ENCODE results near the gene CLSTN2.

The CLSTN2 gene

DNA sequence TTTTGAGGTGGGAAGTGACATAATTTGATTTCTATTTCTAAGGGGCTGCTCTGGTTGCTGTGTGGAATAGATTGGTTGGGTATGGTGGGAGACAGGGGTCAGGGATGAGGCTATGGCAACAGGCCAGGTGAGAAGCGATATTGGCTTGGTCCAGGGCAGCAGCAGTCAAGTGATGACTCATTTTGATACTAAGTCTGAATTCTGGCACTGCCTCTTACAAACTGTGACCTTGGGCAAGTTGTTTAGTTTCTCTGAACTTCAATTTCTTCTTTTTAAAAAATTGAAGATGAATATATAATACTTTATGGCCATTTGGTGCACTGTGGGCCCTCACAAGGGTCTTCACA is 40.4 kb upstream of the CLSTN2 start:
- peaks cover 6% of the 10 kb centered on the region for H3K9me3 Mint-ChIP-seq
- TF ChIP-seq, protein P1, sequence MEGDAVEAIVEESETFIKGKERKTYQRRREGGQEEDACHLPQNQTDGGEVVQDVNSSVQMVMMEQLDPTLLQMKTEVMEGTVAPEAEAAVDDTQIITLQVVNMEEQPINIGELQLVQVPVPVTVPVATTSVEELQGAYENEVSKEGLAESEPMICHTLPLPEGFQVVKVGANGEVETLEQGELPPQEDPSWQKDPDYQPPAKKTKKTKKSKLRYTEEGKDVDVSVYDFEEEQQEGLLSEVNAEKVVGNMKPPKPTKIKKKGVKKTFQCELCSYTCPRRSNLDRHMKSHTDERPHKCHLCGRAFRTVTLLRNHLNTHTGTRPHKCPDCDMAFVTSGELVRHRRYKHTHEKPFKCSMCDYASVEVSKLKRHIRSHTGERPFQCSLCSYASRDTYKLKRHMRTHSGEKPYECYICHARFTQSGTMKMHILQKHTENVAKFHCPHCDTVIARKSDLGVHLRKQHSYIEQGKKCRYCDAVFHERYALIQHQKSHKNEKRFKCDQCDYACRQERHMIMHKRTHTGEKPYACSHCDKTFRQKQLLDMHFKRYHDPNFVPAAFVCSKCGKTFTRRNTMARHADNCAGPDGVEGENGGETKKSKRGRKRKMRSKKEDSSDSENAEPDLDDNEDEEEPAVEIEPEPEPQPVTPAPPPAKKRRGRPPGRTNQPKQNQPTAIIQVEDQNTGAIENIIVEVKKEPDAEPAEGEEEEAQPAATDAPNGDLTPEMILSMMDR (IDR thresholded peaks at IDR 0.05) = no peak

DNA sequence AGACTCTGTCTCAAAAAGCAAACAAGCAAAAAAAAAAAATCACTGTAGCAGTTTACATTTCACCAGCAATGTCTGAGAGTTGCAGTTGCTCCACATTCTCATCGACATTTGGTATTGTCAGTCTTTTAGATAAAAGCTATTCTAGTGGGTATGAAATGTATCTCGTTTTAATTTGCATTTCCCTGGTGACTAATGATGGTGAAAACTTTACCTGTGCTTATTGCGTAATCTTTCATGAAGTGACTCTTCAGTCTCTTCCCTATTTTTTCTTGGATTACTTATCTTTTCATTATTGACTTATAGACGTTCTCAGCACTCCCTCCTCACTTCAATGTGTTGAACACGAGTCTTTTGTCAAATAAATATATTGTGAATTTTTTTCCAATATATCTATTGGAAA is 37.2 kb upstream of the CLSTN2 start:
- Mint-ChIP-seq H3K4me1 (peaks cover 6% of the 10 kb centered on the region), H3K4me3 (no peak overlapping the region), H3K36me3 (ENCODE audit: low read depth) (no peaks in the 10 kb centered on the region), H3K27ac (no peak overlapping the region), H3K9me3 (peaks cover 12% of the 10 kb centered on the region), H3K27me3 (ENCODE audit: low read depth, poor library complexity) (peaks cover 20% of the 10 kb centered on the region)
- no peak for DNase-seq
- TF ChIP-seq, protein P1 (IDR thresholded peaks at IDR 0.05) = no peak

More for the DNA sequence above, 40.4 kb upstream of the CLSTN2 start:
- Mint-ChIP-seq H3K27me3 (ENCODE audit: low read depth, poor library complexity) (peaks cover 4% of the 10 kb centered on the region), H3K27ac (no peak overlapping the region), H3K4me3 (no peak overlapping the region), H3K36me3 (ENCODE audit: low read depth) (no peaks in the 10 kb centered on the region), H3K4me1 (peaks cover 6% of the 10 kb centered on the region)
- no peak for DNase-seq

DNA sequence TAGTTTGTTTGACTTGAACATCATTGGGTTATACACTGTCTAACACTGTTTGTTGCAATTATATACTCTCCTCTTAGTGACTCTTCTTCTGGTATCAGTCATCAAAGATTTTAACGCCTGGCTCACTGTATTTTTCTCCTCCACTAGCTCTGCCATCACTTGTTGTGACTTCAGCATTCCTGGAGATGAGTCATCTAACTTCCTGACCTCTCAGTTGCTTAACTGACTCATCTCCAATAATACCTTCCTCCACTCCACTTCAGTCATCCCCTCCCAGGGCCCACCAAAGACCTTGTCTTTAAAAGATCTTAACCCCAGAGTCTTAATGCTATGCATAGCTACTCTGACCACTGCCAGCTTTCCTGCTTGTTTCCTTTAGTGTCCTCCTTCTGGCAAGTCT is 28.6 kb upstream of the CLSTN2 start:
- H3K36me3 Mint-ChIP-seq (ENCODE audit: low read depth) = no peaks in the 10 kb centered on the region
- no peak overlapping the region for H3K4me3 Mint-ChIP-seq
- TF ChIP-seq, protein P1 (IDR thresholded peaks at IDR 0.05) = no peak
- H3K9me3 Mint-ChIP-seq = no peaks in the 10 kb centered on the region
- peaks cover 12% of the 10 kb centered on the region for H3K27me3 Mint-ChIP-seq (ENCODE audit: low read depth, poor library complexity)
- no peak overlapping the region for H3K27ac Mint-ChIP-seq
- no peak for DNase-seq
- no peaks in the 10 kb centered on the region for H3K4me1 Mint-ChIP-seq

DNA sequence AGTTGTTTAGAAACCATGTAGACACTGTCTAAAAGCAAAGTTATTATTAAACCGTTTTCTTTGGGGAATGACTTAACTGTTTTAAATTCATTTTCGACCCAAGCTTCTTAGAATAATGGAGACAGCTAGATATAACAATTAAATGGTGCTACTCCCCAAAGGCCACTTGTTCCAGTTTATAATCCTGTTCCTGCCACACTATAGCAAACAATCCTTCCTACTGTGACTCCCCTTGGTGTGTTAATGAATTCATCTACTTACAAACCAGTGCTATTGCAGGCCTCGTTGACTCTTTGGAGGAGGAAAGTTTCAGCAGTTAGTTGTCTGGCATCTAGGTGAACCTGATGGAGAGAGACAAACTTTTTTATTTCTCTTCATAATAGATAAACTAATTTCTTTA is 25.2 kb upstream of the CLSTN2 start:
- TF ChIP-seq, protein P1 (IDR thresholded peaks at IDR 0.05) = no peak
- no peak overlapping the region for H3K27ac Mint-ChIP-seq
- peaks cover 7% of the 10 kb centered on the region for H3K9me3 Mint-ChIP-seq
- H3K36me3 Mint-ChIP-seq (ENCODE audit: low read depth) = no peaks in the 10 kb centered on the region
- H3K4me3 Mint-ChIP-seq = no peak overlapping the region
- DNase-seq = no peak
- no peaks in the 10 kb centered on the region for H3K4me1 Mint-ChIP-seq
- peaks cover 4% of the 10 kb centered on the region for H3K27me3 Mint-ChIP-seq (ENCODE audit: low read depth, poor library complexity)

DNA sequence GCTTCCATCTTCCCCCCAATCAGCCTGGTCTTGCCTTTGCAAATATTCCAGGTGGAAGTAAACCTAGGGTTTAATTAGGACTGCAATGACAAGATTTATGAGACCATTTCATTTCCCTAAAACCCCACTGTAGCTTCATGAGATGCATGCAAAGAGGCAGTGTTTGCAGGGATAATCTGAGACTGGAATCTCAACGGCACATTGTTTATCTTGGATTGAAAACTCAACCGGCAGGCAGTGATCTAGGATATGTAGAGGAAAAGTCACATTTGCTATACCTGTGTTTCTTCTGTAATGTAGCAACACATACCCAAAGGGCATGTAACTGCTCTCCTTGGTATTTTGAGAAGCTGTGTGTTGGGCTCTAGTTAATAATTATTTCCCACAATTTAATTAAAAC is 18.7 kb upstream of the CLSTN2 start:
- H3K4me3 Mint-ChIP-seq = no peak overlapping the region
- peaks cover 7% of the 10 kb centered on the region for H3K27me3 Mint-ChIP-seq (ENCODE audit: low read depth, poor library complexity)
- H3K4me1 Mint-ChIP-seq = no peaks in the 10 kb centered on the region
- no peaks in the 10 kb centered on the region for H3K36me3 Mint-ChIP-seq (ENCODE audit: low read depth)
- TF ChIP-seq, protein P1 (IDR thresholded peaks at IDR 0.05) = no peak
- no peak for DNase-seq
- peaks cover 7% of the 10 kb centered on the region for H3K9me3 Mint-ChIP-seq
- no peak overlapping the region for H3K27ac Mint-ChIP-seq

DNA sequence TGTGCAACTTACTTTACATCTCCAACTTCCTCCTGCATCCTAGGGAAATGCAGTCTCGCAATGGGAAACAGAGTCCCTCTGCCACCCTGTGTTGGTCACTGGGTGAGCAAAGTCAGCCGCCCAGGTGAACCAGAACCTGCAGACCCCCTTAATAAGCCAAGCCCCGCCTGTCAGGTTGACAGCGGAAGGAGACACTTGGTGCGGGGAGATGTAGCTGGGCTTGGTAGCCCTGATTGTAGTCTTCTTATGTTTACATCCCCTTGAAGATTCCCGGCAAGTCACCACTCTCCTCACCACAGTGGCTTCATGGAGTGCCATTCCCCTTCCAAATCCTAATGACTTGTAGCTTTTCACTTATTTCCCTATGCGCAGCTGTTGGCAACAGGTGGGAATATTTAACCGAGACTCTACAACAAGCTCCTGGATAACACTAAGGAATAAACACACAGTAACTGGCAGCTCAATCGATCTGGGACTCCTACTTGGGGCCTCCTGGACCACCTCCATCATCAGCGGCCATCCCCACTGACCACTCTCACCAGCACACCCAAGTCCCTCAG is 17.7 kb upstream of the CLSTN2 start:
- Mint-ChIP-seq H3K4me1 (no peaks in the 10 kb centered on the region), H3K27me3 (ENCODE audit: low read depth, poor library complexity) (peaks cover 7% of the 10 kb centered on the region), H3K9me3 (peaks cover 5% of the 10 kb centered on the region), H3K4me3 (no peak overlapping the region), H3K36me3 (ENCODE audit: low read depth) (no peaks in the 10 kb centered on the region), H3K27ac (no peak overlapping the region)
- TF ChIP-seq, protein P1 (IDR thresholded peaks at IDR 0.05) = no peak
- no peak for DNase-seq

Data from nephron progenitor cell (in vitro differentiated cells).